ACC112 (cell line): ENCODE results near the gene RS1.

Experiments
- H2AFZ ChIP-seq: fragments of 200-600 bp; sonication (generic); one replicate; pipeline ENCODE4 v1.6.0; 2017; ENCODE audit warnings: antibody characterized with exemption, low read length; ENCODE audit not compliant: unreplicated experiment
- H3K27ac ChIP-seq: fragments of 200-600 bp; sonication (generic); 2 replicates; pipeline ENCODE4 v1.5.1; 2014; ENCODE audit warnings: low read depth, mild to moderate bottlenecking, antibody characterized with exemption, low read length, moderate library complexity
- H3K27me3 ChIP-seq: fragments of 200-600 bp; sonication (generic); 2 replicates; pipeline ENCODE4 v1.6.1; 2014; ENCODE audit warnings: mild to moderate bottlenecking, antibody characterized with exemption, low read length, moderate library complexity, mixed read lengths; ENCODE audit not compliant: insufficient read depth
- H3K36me3 ChIP-seq: fragments of 200-600 bp; sonication (generic); 2 replicates; pipeline ENCODE4 v1.6.1; 2016; ENCODE audit warnings: mild to moderate bottlenecking, antibody characterized with exemption, low read length, moderate library complexity, mixed read lengths; ENCODE audit not compliant: insufficient read depth
- H3K4me1 ChIP-seq: fragments of 200-600 bp; sonication (generic); one replicate; pipeline ENCODE4 v1.6.1; 2016; ENCODE audit warnings: low read length, mixed read lengths; ENCODE audit not compliant: insufficient read depth, unreplicated experiment, control insufficient read depth
- H3K4me3 ChIP-seq: fragments of 200-600 bp; sonication (generic); 2 replicates; pipeline ENCODE4 v1.5.1; 2014; ENCODE audit warnings: mild to moderate bottlenecking, low read depth, low read length
- H3K79me2 ChIP-seq: fragments of 200-600 bp; sonication (generic); one replicate; pipeline ENCODE4 v1.6.0; 2016; ENCODE audit warnings: low read length; ENCODE audit not compliant: control insufficient read depth, unreplicated experiment, insufficient read depth

The RS1 gene

GRCh38 chrX:18643243-18643642, 28.7 kb downstream of the RS1 start:
- Histone ChIP-seq H3K27me3 (peaks cover 2% of the 10 kb centered on the region; the same call in 1 of the 2 replicates), H2AFZ (no peak overlapping the region), H3K4me3 (no peak overlapping the region), H3K36me3 (no peaks in the 10 kb centered on the region), H3K4me1 (no peaks in the 10 kb centered on the region), H3K79me2 (no peaks in the 10 kb centered on the region), H3K27ac (no peak overlapping the region)

- Histone ChIP-seq H3K36me3 (no peaks in the 10 kb centered on the region), H2AFZ (no peak overlapping the region), H3K79me2 (no peaks in the 10 kb centered on the region), H3K27ac (no peak overlapping the region), H3K27me3 (peaks cover 2% of the 10 kb centered on the region; the same call in 1 of the 2 replicates), H3K4me3 (no peak overlapping the region), H3K4me1 (no peaks in the 10 kb centered on the region)
These were observed 31.2 kb downstream of the RS1 start for GRCh38 chrX:18640686-18641085.

DNA sequence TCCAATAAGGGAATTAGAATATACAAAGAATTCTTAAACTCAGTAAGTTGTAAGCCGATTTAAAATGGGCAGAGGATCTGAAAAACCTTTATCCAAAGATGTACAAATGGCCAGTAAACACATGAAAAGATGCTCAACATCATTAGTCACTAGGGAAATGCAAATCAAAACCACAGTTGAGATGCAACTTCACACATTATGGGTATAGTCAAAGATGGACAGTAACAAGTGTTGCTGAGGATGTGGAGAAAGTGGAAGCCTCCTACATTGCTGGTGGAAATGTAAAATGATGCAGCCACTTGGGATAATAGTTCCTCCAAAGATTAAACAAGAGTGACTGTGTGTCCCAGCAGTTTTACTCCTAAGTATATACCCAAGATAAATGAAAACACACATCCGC, 32.6 kb downstream of the RS1 start:
- no peak overlapping the region for H2AFZ ChIP-seq
- H3K27me3 ChIP-seq = peaks cover 2% of the 10 kb centered on the region; the same call in 1 of the 2 replicates
- no peak overlapping the region for H3K27ac ChIP-seq
- H3K36me3 ChIP-seq = no peaks in the 10 kb centered on the region
- no peak overlapping the region for H3K4me3 ChIP-seq
- no peaks in the 10 kb centered on the region for H3K79me2 ChIP-seq
- no peaks in the 10 kb centered on the region for H3K4me1 ChIP-seq

GRCh38 chrX:18638398-18638797, 33.5 kb downstream of the RS1 start:
- H3K4me3 ChIP-seq = no peak overlapping the region
- no peak overlapping the region for H2AFZ ChIP-seq
- H3K4me1 ChIP-seq = no peaks in the 10 kb centered on the region
- H3K36me3 ChIP-seq = no peaks in the 10 kb centered on the region
- H3K79me2 ChIP-seq = no peaks in the 10 kb centered on the region
- no peaks in the 10 kb centered on the region for H3K27me3 ChIP-seq
- no peak overlapping the region for H3K27ac ChIP-seq

- Histone ChIP-seq H3K27me3 (no peaks in the 10 kb centered on the region), H3K36me3 (no peaks in the 10 kb centered on the region), H3K4me3 (no peak overlapping the region), H3K79me2 (no peaks in the 10 kb centered on the region), H3K27ac (no peak overlapping the region), H2AFZ (no peak overlapping the region), H3K4me1 (no peaks in the 10 kb centered on the region)
These were observed 41.0 kb downstream of the RS1 start for GRCh38 chrX:18630934-18631333.

DNA sequence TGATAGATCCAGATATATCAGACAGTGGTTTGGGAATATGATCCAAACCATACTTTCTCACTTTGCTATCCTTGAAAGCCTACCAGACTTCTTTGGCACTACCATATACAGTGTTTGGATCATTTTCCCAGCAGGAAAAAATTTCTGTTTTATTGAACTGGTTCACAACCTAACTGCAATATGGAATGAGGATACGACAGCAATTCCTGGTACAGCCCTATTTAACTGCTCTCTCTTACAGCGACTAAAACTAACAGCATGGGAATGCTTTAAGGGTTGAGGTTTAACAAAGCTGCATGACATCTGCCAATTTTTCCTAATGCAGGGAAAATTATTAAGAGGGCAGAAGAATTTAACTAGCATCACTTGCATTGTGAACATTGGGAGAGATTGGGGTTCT, 47.3 kb downstream of the RS1 start:
- Histone ChIP-seq H3K27ac (no peak overlapping the region), H3K27me3 (no peaks in the 10 kb centered on the region), H3K4me1 (no peaks in the 10 kb centered on the region), H3K79me2 (no peaks in the 10 kb centered on the region), H2AFZ (no peak overlapping the region), H3K36me3 (no peaks in the 10 kb centered on the region), H3K4me3 (no peak overlapping the region)

DNA sequence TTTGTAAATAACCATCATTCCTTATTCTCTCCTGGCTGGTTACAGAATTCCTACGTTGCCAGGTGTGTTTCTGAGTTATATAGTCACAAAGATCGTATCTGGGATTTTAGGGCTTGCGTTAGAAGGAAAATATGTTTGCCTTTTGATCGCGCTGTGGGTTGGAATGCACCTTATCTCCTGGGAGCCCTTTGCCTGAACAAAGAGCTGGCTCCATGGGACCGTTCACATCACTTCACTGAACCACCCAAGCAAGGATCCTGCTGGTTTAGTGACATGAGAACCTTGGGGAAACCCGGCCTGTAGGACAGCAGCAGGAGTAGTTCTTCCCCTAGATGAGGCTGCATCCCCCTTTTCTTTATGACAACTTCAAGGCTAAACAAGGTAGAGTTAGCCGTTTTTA, 51.6 kb downstream of the RS1 start:
- H3K4me3 ChIP-seq = no peak overlapping the region
- no peaks in the 10 kb centered on the region for H3K36me3 ChIP-seq
- H3K27ac ChIP-seq = no peak overlapping the region
- H3K79me2 ChIP-seq = no peaks in the 10 kb centered on the region
- H3K27me3 ChIP-seq = no peaks in the 10 kb centered on the region
- H3K4me1 ChIP-seq = peaks cover 12% of the 10 kb centered on the region
- H2AFZ ChIP-seq = no peak overlapping the region

DNA sequence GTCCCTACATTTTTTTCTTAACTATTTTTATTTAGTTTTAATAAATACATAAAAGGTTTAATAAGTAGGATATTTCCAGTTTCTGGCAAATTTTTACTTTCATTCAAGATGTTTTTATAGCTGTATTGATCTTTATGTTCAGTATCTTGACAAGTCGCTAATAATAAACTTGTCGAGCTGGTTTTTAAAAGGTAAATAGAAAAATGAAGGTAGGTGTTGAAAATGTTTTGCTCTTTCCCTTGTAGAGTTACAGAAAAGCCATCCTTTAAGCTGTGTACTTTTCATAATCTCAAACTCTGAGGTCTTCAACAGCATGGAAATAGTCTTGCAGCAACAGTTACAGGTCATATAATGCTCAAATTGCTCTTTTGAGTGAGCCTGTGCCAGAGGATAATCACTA, 52.6 kb downstream of the RS1 start:
- Histone ChIP-seq H3K4me1 (peaks cover 12% of the 10 kb centered on the region), H3K27ac (no peak overlapping the region), H3K27me3 (no peaks in the 10 kb centered on the region), H3K79me2 (no peaks in the 10 kb centered on the region), H2AFZ (no peak overlapping the region), H3K36me3 (no peaks in the 10 kb centered on the region), H3K4me3 (no peak overlapping the region)

DNA sequence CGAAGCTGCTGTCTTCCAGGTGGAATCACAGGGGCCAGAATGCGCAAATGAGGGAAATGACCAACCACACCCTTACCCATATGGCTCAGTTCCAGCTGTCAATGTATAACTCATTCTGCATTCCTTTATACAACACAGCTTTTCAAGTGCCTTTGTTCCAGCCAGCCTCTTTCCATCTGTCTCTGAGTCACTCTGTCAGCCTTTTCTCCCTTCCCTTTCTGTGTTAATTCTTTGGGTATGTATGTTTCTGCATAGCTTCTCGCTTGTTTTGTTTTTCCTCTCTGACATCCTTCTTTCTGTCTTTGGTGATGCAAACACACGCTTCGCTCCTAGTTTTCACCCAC, 54.5 kb downstream of the RS1 start:
- no peaks in the 10 kb centered on the region for H3K79me2 ChIP-seq
- H3K4me1 ChIP-seq = peaks cover 12% of the 10 kb centered on the region
- H3K27ac ChIP-seq = no peak overlapping the region
- H3K36me3 ChIP-seq = no peaks in the 10 kb centered on the region
- H3K27me3 ChIP-seq = no peaks in the 10 kb centered on the region
- H2AFZ ChIP-seq = no peak overlapping the region
- no peak overlapping the region for H3K4me3 ChIP-seq

DNA sequence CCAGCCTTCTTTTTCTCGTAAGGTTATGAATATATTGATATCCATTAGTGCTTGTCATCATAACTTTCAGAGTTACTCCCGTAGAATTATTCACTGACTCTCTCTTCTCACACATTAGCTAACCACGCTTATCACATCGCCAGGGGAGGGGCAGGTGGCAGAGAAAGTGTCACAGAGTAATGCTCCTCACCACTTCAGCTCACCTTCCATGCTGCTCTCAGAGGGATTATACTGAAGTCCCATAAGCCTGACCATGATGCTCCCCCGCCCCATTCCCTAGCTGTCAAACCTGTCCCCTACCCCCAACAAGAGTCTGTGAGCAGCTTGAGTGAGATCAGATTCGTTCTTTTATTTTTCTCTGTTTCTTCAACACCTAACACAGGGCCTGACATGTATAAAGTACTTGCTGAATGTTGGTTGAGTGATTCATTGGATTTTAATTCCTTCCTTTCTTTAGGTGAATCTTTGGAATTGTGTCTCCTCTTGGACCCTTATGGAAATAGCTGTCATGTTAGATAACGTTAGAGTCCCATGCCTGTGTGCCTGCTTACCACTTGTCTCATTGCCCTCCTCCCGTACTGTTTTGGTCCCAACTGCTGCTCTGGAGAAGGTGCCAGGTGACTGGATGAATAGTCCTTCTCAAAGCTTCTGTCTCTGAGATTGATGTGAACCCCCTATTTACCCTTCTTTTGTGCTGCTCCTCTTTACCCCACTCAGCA, 55.1 kb downstream of the RS1 start:
- H3K36me3 ChIP-seq = no peaks in the 10 kb centered on the region
- no peaks in the 10 kb centered on the region for H3K27me3 ChIP-seq
- H3K79me2 ChIP-seq = no peaks in the 10 kb centered on the region
- peaks cover 12% of the 10 kb centered on the region for H3K4me1 ChIP-seq
- no peak overlapping the region for H3K4me3 ChIP-seq
- H2AFZ ChIP-seq = no peak overlapping the region
- H3K27ac ChIP-seq = no peak overlapping the region

GRCh38 chrX:18613930-18614639, 57.8 kb downstream of the RS1 start:
- no peak overlapping the region for H2AFZ ChIP-seq
- H3K36me3 ChIP-seq = no peaks in the 10 kb centered on the region
- no peak overlapping the region for H3K4me3 ChIP-seq
- no peaks in the 10 kb centered on the region for H3K27me3 ChIP-seq
- peaks cover 12% of the 10 kb centered on the region for H3K4me1 ChIP-seq
- no peak overlapping the region for H3K27ac ChIP-seq
- H3K79me2 ChIP-seq = no peaks in the 10 kb centered on the region
